K562 (cell line): Measurements from ENCODE around the gene NUP160. TPM values are rescaled to one million over a fixed set of nuclear protein-coding genes. Genes with fewer than 3 reads are reported as not detected.

Experiments
- ATF1 ChIP-seq, 2 experiments: fragments of 450-650 bp in 1 of 2; IDR thresholded peaks; 2 replicates each; pipeline ENCODE4 v1.6.1; 2016; ENCODE audit warnings: missing compliant biosample characterization in 1 of 2, missing genetic modification characterization in 1 of 2
- CEBPG ChIP-seq, 3 experiments: fragments of 200-800 bp in 1 of 3; sonication (Bioruptor generic) in 1 of 3; sonication (generic) in 1 of 3; formaldehyde crosslinking in 1 of 3; IDR thresholded peaks in 2 of 3; conservative IDR thresholded peaks in 1 of 3; 2 replicates each; pipeline versions ENCODE4 v1.6.1 to v1.8.0; 2016 to 2022; ENCODE audit warnings: missing compliant biosample characterization in 2 of 3, missing genetic modification characterization in 2 of 3, mild to moderate bottlenecking in 1 of 3, missing genetic modification reagents in 1 of 3
- FOXA3 ChIP-seq, 2 experiments: fragments of 450-650 bp in 1 of 2; sonication (generic) in 1 of 2; formaldehyde crosslinking; IDR thresholded peaks in 1 of 2; conservative IDR thresholded peaks in 1 of 2; 2 replicates each; pipeline versions ENCODE4 v1.4.0 to v1.8.0; 2020 to 2022; ENCODE audit warnings: mild to moderate bottlenecking in 2 of 2, missing genetic modification reagents in 1 of 2
- KAT7 ChIP-seq: sonication (generic); formaldehyde crosslinking; IDR thresholded peaks from 2 replicates; pipeline ENCODE4 v1.8.0; 2022; ENCODE audit warnings: missing genetic modification reagents, mild to moderate bottlenecking, borderline replicate concordance
- KDM5B ChIP-seq: fragments of 200-600 bp; sonication (generic); IDR thresholded peaks from 2 replicates; pipeline ENCODE4 v1.6.1; 2012; ENCODE audit warnings: low read depth, mild to moderate bottlenecking, moderate library complexity, low read length, control low read depth, inconsistent platforms; ENCODE audit not compliant: insufficient replicate concordance
- POLR2G ChIP-seq: fragments of 200-400 bp; formaldehyde crosslinking; IDR thresholded peaks from 2 replicates; pipeline ENCODE4 v1.6.1; 2017; ENCODE audit warnings: low read depth, mild to moderate bottlenecking, antibody characterized with exemption, low read length, moderate library complexity
- PRMT5 ChIP-seq: sonication (generic); formaldehyde crosslinking; IDR thresholded peaks from 2 replicates; pipeline ENCODE4 v1.5.0; 2020; ENCODE audit warnings: missing genetic modification reagents
- PRPF4 ChIP-seq: fragments of 200-400 bp; formaldehyde crosslinking; IDR thresholded peaks from one replicate; pipeline ENCODE4 v1.6.1; 2017; ENCODE audit warnings: low read length, low read depth, mild to moderate bottlenecking; ENCODE audit not compliant: insufficient read depth, poor library complexity, severe bottlenecking
- PURB ChIP-seq: sonication (generic); formaldehyde crosslinking; IDR thresholded peaks from 2 replicates; pipeline ENCODE4 v1.9.0; 2021; ENCODE audit warnings: low read depth, mild to moderate bottlenecking, missing genetic modification reagents
- SPI1 ChIP-seq: IDR thresholded peaks from 2 replicates; pipeline ENCODE4 v1.6.1; 2011; ENCODE audit warnings: low read depth, low read length, control low read depth, borderline replicate concordance
- TSC22D4 ChIP-seq: fragments of 450-650 bp; IDR thresholded peaks from 2 replicates; pipeline ENCODE4 v1.6.1; 2016; ENCODE audit warnings: missing genetic modification characterization, missing biosample characterization, control low read depth
- WHSC1 ChIP-seq: IDR thresholded peaks from one replicate; pipeline ENCODE4 v1.6.1; 2012; ENCODE audit warnings: low read length, control low read depth, inconsistent platforms
- ZNF707 ChIP-seq: fragments of 250-450 bp; sonication (Bioruptor Pico); conservative IDR thresholded peaks from 2 replicates; pipeline ENCODE4 v1.8.0; 2022; ENCODE audit warnings: inconsistent platforms, mild to moderate bottlenecking, moderate library complexity
- polyA plus RNA-seq, 8 experiments: library from polyadenylated mRNA; depleted of rRNA in 4 of 8; stranded (reverse) in 5 of 8; unstranded in 3 of 8; fragments of >200 nt; fragmentation: Nextera tagmentation in 2 of 8; fragmentation: Illumina TruSeq in 1 of 8; extraction: Ambion mirVana in 2 of 8; extraction: Trizol in 1 of 8; gene quantifications; 2 replicates each; pipeline versions ENCODE4 v1.2.1 to v1.2.3, GENCODE V29; 2011 to 2014; ENCODE audit warnings: inconsistent platforms in 1 of 8, missing spikeins in 1 of 8
- total RNA-seq, 7 experiments: library from RNA; depleted of rRNA in 6 of 7; stranded (reverse); fragments of >200 nt in 6 of 7; fragmentation: Illumina TruSeq in 2 of 7; extraction: Trizol in 2 of 7; gene quantifications; 2 replicates each; pipeline versions ENCODE4 v1.2.1 to v1.2.3, GENCODE V29; 2011 to 2021; ENCODE audit warnings: low replicate concordance in 1 of 7
- TF ChIP-seq, protein P1 (sequence below): fragments of 450-650 bp; IDR thresholded peaks from 2 replicates; pipeline ENCODE4 v1.6.1; 2017; ENCODE audit warnings: antibody characterized with exemption, mild to moderate bottlenecking
- TF ChIP-seq, protein P2 (sequence below), 2 experiments: fragments of 200-800 bp in 1 of 2; sonication (Bioruptor generic) in 1 of 2; sonication (generic) in 1 of 2; formaldehyde crosslinking in 1 of 2; IDR thresholded peaks in 1 of 2; conservative IDR thresholded peaks in 1 of 2; 2 replicates each; pipeline versions ENCODE4 v1.5.0 to v1.6.1; 2016 to 2020; ENCODE audit warnings: missing compliant biosample characterization in 1 of 2, missing genetic modification characterization in 1 of 2, missing genetic modification reagents in 1 of 2
- TF ChIP-seq, protein P3 (sequence below): sonication (generic); formaldehyde crosslinking; IDR thresholded peaks from 2 replicates; pipeline ENCODE4 v1.8.1; 2023; ENCODE audit warnings: mild to moderate bottlenecking, missing genetic modification reagents

NUP160 gene
- total and polyA plus RNA-seq, 9 of the 15 experiments (the other 6 are each of a cell fraction or from before 2014, with no cell fraction given) = 41.5 to 112 (median 65.0) TPM

DNA sequence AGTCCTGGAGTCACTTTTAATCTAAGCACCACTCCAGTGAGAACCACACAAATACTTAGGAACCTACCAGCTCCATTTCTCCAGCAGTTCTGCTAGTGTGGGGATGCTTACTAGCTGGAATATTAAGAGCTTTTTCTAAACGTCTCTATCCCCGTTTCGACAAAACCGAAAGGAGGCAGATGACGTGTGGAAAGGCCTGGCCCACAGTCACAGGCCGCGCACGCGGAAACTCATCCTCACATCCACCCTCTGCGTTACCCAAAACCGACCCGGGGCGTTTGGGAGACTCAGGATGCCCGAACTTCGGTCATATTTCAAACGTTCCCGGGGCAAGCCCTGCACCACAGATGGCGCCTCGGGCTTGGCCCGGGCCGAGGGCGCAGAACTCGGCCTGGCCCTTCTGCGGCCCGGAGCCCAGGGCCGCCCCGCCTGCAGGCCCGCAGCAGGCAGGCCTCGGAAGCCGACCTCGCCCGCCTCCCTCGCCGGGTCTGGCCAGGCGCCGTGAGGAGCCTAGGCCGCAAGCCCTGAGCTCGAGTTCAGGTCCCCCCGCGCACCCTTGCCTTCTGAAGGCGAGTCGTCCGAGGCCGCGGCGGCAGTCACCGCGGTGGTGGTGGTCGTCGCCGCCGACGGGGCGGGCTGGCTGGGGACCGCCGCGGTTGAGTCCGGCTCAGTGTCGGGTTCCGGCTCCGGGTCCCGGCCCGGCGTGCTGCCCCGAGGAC, 81.5 kb downstream of the NUP160 start (continued):
- TF ChIP-seq, protein P1, sequence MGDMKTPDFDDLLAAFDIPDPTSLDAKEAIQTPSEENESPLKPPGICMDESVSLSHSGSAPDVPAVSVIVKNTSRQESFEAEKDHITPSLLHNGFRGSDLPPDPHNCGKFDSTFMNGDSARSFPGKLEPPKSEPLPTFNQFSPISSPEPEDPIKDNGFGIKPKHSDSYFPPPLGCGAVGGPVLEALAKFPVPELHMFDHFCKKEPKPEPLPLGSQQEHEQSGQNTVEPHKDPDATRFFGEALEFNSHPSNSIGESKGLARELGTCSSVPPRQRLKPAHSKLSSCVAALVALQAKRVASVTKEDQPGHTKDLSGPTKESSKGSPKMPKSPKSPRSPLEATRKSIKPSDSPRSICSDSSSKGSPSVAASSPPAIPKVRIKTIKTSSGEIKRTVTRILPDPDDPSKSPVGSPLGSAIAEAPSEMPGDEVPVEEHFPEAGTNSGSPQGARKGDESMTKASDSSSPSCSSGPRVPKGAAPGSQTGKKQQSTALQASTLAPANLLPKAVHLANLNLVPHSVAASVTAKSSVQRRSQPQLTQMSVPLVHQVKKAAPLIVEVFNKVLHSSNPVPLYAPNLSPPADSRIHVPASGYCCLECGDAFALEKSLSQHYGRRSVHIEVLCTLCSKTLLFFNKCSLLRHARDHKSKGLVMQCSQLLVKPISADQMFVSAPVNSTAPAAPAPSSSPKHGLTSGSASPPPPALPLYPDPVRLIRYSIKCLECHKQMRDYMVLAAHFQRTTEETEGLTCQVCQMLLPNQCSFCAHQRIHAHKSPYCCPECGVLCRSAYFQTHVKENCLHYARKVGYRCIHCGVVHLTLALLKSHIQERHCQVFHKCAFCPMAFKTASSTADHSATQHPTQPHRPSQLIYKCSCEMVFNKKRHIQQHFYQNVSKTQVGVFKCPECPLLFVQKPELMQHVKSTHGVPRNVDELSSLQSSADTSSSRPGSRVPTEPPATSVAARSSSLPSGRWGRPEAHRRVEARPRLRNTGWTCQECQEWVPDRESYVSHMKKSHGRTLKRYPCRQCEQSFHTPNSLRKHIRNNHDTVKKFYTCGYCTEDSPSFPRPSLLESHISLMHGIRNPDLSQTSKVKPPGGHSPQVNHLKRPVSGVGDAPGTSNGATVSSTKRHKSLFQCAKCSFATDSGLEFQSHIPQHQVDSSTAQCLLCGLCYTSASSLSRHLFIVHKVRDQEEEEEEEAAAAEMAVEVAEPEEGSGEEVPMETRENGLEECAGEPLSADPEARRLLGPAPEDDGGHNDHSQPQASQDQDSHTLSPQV = peak; percentile 82
- TF ChIP-seq, protein P2, sequence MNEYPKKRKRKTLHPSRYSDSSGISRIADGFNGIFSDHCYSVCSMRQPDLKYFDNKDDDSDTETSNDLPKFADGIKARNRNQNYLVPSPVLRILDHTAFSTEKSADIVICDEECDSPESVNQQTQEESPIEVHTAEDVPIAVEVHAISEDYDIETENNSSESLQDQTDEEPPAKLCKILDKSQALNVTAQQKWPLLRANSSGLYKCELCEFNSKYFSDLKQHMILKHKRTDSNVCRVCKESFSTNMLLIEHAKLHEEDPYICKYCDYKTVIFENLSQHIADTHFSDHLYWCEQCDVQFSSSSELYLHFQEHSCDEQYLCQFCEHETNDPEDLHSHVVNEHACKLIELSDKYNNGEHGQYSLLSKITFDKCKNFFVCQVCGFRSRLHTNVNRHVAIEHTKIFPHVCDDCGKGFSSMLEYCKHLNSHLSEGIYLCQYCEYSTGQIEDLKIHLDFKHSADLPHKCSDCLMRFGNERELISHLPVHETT (CRISPR knock-in tag; conservative IDR thresholded peaks at IDR 0.05 in 1 of 2, IDR thresholded peaks at IDR 0.05 in 1 of 2) = peak; percentile 60 to 85; a peak in 2 of 4 replicates
- no peak for TF ChIP-seq PURB (CRISPR knock-in tag)
- TF ChIP-seq PRMT5 (CRISPR knock-in tag) = 0 out of 2 replicates have a peak, but pooled peaks have one; percentile 20
- peak in 1 of 2 experiments; percentile 69; a peak in 1 of 4 replicates for TF ChIP-seq FOXA3 (CRISPR knock-in tag; conservative IDR thresholded peaks at IDR 0.05 in 1 of 2, IDR thresholded peaks at IDR 0.05 in 1 of 2)
- no peak; the same call in 1 of the 2 replicates for TF ChIP-seq ZNF707 (CRISPR knock-in tag)
- TF ChIP-seq ATF1 (CRISPR knock-in tag; IDR thresholded peaks at IDR 0.05) = no peak
- peak; percentile 52 for TF ChIP-seq ATF1 (tag; IDR thresholded peaks at IDR 0.05)
- 0 out of 2 replicates have a peak, but pooled peaks have one; percentile 14 for TF ChIP-seq CEBPG (CRISPR knock-in tag; IDR thresholded peaks at IDR 0.05)
- no peak for TF ChIP-seq CEBPG (tag; conservative IDR thresholded peaks at IDR 0.05 in 1 of 2, IDR thresholded peaks at IDR 0.05 in 1 of 2)
- TF ChIP-seq PRPF4 = peak; percentile 73
- TF ChIP-seq, protein P3, sequence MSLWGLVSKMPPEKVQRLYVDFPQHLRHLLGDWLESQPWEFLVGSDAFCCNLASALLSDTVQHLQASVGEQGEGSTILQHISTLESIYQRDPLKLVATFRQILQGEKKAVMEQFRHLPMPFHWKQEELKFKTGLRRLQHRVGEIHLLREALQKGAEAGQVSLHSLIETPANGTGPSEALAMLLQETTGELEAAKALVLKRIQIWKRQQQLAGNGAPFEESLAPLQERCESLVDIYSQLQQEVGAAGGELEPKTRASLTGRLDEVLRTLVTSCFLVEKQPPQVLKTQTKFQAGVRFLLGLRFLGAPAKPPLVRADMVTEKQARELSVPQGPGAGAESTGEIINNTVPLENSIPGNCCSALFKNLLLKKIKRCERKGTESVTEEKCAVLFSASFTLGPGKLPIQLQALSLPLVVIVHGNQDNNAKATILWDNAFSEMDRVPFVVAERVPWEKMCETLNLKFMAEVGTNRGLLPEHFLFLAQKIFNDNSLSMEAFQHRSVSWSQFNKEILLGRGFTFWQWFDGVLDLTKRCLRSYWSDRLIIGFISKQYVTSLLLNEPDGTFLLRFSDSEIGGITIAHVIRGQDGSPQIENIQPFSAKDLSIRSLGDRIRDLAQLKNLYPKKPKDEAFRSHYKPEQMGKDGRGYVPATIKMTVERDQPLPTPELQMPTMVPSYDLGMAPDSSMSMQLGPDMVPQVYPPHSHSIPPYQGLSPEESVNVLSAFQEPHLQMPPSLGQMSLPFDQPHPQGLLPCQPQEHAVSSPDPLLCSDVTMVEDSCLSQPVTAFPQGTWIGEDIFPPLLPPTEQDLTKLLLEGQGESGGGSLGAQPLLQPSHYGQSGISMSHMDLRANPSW (CRISPR knock-in tag) = peak; percentile 37; the same call in 1 of the 2 replicates
- no peak for TF ChIP-seq WHSC1
- 0 out of 2 replicates have a peak, but pooled peaks have one; percentile 15 for TF ChIP-seq KAT7 (CRISPR knock-in tag)
- no peak for TF ChIP-seq SPI1
- TF ChIP-seq TSC22D4 (tag) = no peak
- peak; percentile 95 for TF ChIP-seq POLR2G
- peak; percentile 48 for TF ChIP-seq KDM5B
